ENCODE measurements around the gene VWC2.

VWC2 gene

GRCh38 chr7:49803812-49804211 lies 30.4 kb downstream of the VWC2 start:
- DNase-seq (ENCODE audit: low spot score) = no peak
- CTCF ChIA-PET = no interaction called here
- TF ChIP-seq CTCF (conservative IDR thresholded peaks at IDR 0.05; ENCODE audit: low read depth) = no peak
- no peak overlapping the region for H3K27ac ChIP-seq
- POLR2A ChIA-PET (ENCODE audit: low non-redundant PET) = no interaction called here

DNA sequence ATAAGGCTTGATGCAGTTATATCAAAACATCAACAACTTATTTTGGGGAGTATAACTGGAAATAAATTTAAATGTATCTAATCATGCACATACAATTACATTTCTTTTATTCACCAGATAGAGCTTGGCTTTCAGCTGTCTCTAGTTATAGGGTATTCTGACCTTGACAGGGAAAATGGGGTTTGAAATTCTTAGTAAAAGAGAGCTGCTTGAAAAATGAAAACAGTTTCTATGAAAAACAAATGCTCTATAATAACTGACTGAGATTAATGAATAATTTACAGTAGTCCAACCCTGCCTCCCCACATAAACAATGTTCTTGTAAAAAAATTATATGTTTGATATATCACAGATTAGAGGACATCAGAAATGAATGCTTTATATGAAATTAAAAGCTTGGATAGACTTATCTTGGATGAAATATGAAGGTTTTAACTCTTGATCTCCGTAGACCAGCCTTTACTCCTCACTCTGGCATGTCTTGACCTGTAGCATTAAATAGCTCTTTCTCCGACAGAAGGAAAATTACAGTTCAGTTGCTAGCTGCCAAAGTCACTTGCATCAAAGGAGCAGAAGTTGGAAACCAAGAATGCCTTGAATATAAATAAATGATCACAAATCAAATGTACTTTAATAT lies 32.1 kb downstream of the VWC2 start:
- ChIA-PET POLR2A (ENCODE audit: low non-redundant PET) (no interaction called here), CTCF (no interaction called here)
- no peak overlapping the region for H3K27ac ChIP-seq
- no peak for DNase-seq (ENCODE audit: low spot score)
- no peak for TF ChIP-seq CTCF (conservative IDR thresholded peaks at IDR 0.05; ENCODE audit: low read depth)

- TF ChIP-seq CTCF (conservative IDR thresholded peaks at IDR 0.05; ENCODE audit: low read depth) = no peak
- ChIA-PET CTCF (interaction anchor here (0.6 kb wide), 1 partner anchor 10 kb away, joined by 5 read pairs; no protein-coding TSS in a partner anchor), POLR2A (ENCODE audit: low non-redundant PET) (no interaction called here)
- no peak for DNase-seq (ENCODE audit: low spot score)
- H3K27ac ChIP-seq = no peak overlapping the region
Observed at GRCh38 chr7:49812534-49812933, 39.1 kb downstream of the VWC2 start.

GRCh38 chr7:49817279-49817678 lies 43.8 kb downstream of the VWC2 start:
- CTCF ChIA-PET = no interaction called here
- POLR2A ChIA-PET (ENCODE audit: low non-redundant PET) = no interaction called here
- TF ChIP-seq CTCF (conservative IDR thresholded peaks at IDR 0.05; ENCODE audit: low read depth) = no peak
- no peak for DNase-seq (ENCODE audit: low spot score)
- H3K27ac ChIP-seq = no peak overlapping the region

GRCh38 chr7:49821181-49821580 lies 47.7 kb downstream of the VWC2 start:
- DNase-seq (ENCODE audit: low spot score) = no peak
- no peak overlapping the region for H3K27ac ChIP-seq
- POLR2A ChIA-PET (ENCODE audit: low non-redundant PET) = no interaction called here
- TF ChIP-seq CTCF (conservative IDR thresholded peaks at IDR 0.05; ENCODE audit: low read depth) = no peak
- CTCF ChIA-PET = interaction anchor here (0.7 kb wide), 1 partner anchor 230 kb away, joined by 3 read pairs; no protein-coding TSS in a partner anchor

DNA sequence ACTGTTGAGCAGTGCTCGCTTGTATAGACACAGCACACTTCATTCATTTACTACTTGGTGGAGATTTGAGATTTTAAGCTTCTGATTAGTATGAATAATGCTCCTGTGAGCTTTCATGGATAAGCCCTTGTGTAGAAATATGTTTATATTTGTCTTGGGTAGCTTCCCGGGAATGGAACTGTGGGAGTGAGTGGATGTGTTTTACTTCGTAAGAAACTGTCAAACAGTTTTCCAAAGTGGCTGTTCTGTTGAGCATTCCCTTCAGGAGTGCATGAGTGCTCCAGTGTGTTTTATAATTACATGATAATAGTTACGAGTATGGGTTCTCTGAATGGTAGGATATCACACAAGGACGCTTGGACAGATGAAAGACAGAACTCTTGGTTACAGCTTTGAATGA lies 49.4 kb downstream of the VWC2 start:
- no peak for DNase-seq (ENCODE audit: low spot score)
- H3K27ac ChIP-seq = no peak overlapping the region
- POLR2A ChIA-PET (ENCODE audit: low non-redundant PET) = no interaction called here
- no peak for TF ChIP-seq CTCF (conservative IDR thresholded peaks at IDR 0.05; ENCODE audit: low read depth)
- CTCF ChIA-PET = interaction anchor here (0.6 kb wide), 1 partner anchor 246 kb away, joined by 3 read pairs; no protein-coding TSS in a partner anchor
